Large intestine (tissue), 3 donors: Measurements from ENCODE around the gene NFATC3. TPM values are rescaled to one million over a fixed set of nuclear protein-coding genes. Genes with fewer than 3 reads are reported as not detected.
"Not testable (repeated sequence)": the region's sequence is repeated elsewhere in the genome, so short reads cannot be mapped to it uniquely, and the experiment has no call there.

ENCODE experiments used
- DNase-seq, 2 donors: peaks; one replicate each; pipeline versions ENCODE4 v3.0.0 to v3.0.0-alpha.2; 2013
- H3K27ac ChIP-seq: one replicate; pipeline ENCODE4 v1.5.1; 2013; ENCODE audit warnings: low read length
- H3K27me3 ChIP-seq: 2 replicates; pipeline ENCODE4 v1.6.1; 2013; ENCODE audit warnings: low read length; ENCODE audit not compliant: control insufficient read depth, insufficient read depth
- H3K36me3 ChIP-seq: 2 replicates; pipeline ENCODE4 v1.6.1; 2013; ENCODE audit warnings: low read length; ENCODE audit not compliant: control insufficient read depth, insufficient read depth
- H3K4me1 ChIP-seq: one replicate; pipeline ENCODE4 v1.6.1; 2013; ENCODE audit warnings: low read length; ENCODE audit not compliant: control insufficient read depth, insufficient read depth
- H3K4me3 ChIP-seq: one replicate; pipeline ENCODE4 v1.5.1; 2013; ENCODE audit warnings: low read length
- H3K9me3 ChIP-seq: one replicate; pipeline ENCODE4 v1.6.1; 2013; ENCODE audit warnings: mild to moderate bottlenecking, low read depth, low read length, moderate library complexity; ENCODE audit not compliant: control insufficient read depth
- WGBS: methylation state at CpG from one replicate; pipeline ENCODE4 v1.1.5; 2013; ENCODE audit warnings: low lambda C conversion rate; ENCODE audit not compliant: insufficient coverage; 5-methylcytosine and 5-hydroxymethylcytosine counted together
- polyA plus RNA-seq: library from polyadenylated mRNA; unstranded; fragments of 120-200 nt; gene quantifications from one replicate; pipeline ENCODE4 v1.2.1, GENCODE V29; 2013

Gene NFATC3
- polyA plus RNA-seq, 1 donor, result 22.0 TPM

DNA sequence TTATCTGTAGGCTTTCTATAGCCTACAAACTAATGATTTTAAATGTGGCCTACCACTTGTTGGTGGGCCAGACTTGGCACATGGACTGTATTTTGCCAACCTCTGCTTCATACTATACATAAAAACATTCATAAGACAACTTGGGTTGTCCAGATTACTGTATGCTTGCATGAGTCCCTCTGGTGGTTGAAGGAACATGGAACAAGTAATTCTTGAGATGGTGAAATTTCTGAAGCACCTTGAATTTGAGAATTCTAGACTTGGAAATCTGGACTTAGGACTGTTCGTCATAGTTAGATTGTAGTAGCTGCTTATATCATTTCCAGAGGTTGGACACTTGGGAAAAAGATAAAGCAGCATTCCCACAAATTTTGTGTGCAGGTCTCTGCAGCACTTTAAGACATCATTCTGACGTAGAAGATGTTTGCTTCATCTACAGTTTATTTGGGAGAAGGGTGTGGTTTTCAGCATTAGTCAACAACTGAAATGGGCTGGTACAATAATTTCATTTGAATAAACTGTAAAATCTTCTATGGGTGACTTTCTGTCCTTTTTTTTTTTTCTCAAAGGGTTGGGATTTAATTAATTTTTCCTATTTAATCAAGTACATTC lies 31.2 kb downstream of the NFATC3 start:
- Histone ChIP-seq H3K4me3 (no peak overlapping the region), H3K9me3 (peaks cover 3% of the 10 kb centered on the region), H3K4me1 (no peaks in the 10 kb centered on the region), H3K27me3 (no peaks in the 10 kb centered on the region), H3K27ac (peak overlapping the region; percentile 11), H3K36me3 (no peaks in the 10 kb centered on the region)
- DNase-seq, result peak; percentile 70 to 83
- no CpG with 5 or more reads among the region's 2 CpGs for WGBS

DNA sequence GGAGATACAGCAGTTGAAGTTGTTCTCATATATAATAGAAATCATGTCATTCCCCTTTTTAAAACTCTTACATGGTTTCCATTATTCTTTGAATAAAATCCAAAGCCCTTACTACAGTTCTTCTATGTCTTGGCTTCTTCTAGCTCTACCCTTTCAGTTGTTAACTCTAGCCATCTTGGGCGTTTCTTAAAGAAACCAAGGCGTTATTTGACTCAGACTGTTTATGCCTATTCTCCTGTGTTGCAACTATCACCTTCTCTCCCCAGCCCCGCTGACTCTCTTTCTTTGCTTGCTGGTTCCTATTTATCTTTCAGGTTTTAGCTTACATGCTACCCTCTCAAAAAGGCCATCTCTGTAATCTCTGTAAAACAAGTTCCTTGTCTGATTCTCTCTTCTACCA lies 32.7 kb downstream of the NFATC3 start:
- H3K36me3 ChIP-seq, result peaks cover 4% of the 10 kb centered on the region
- H3K27me3 ChIP-seq, result no peaks in the 10 kb centered on the region
- H3K9me3 ChIP-seq, result no peaks in the 10 kb centered on the region
- H3K4me3 ChIP-seq, result no peak overlapping the region
- no peaks in the 10 kb centered on the region for H3K4me1 ChIP-seq
- WGBS, result 92% methylated on average over 3 of the region's 3 CpGs
- DNase-seq, result no peak
- H3K27ac ChIP-seq, result no peak overlapping the region

GRCh38 chr16:68118954-68119353 lies 33.8 kb downstream of the NFATC3 start:
- not testable (repeated sequence) for H3K4me1 ChIP-seq, H3K27ac ChIP-seq, H3K27me3 ChIP-seq, H3K9me3 ChIP-seq, DNase-seq, H3K36me3 ChIP-seq, H3K4me3 ChIP-seq
- 86% methylated on average over 1 of the region's 13 CpGs for WGBS

GRCh38 chr16:68120496-68120895 lies 35.3 kb downstream of the NFATC3 start:
- WGBS, result no CpG with 5 or more reads among the region's 5 CpGs
- not testable (repeated sequence) for H3K27ac ChIP-seq, H3K9me3 ChIP-seq, DNase-seq, H3K36me3 ChIP-seq, H3K4me1 ChIP-seq, H3K4me3 ChIP-seq, H3K27me3 ChIP-seq

- H3K27me3 ChIP-seq, result no peaks in the 10 kb centered on the region
- WGBS, result no CpG with 5 or more reads among the region's 2 CpGs
- no peaks in the 10 kb centered on the region for H3K9me3 ChIP-seq
- no peak overlapping the region for H3K27ac ChIP-seq
- peaks cover 9% of the 10 kb centered on the region for H3K36me3 ChIP-seq
- H3K4me1 ChIP-seq, result no peaks in the 10 kb centered on the region
- no peak for DNase-seq
- H3K4me3 ChIP-seq, result no peak overlapping the region
Observed at GRCh38 chr16:68126395-68126794, 41.2 kb downstream of the NFATC3 start.

GRCh38 chr16:68128577-68129305 lies 43.6 kb downstream of the NFATC3 start:
- DNase-seq, result no peak
- Histone ChIP-seq H3K9me3 (no peaks in the 10 kb centered on the region), H3K27me3 (no peaks in the 10 kb centered on the region), H3K4me1 (no peaks in the 10 kb centered on the region), H3K36me3 (peaks cover 4% of the 10 kb centered on the region), H3K4me3 (no peak overlapping the region), H3K27ac (no peak overlapping the region)
- WGBS, result 89% methylated on average over 1 of the region's 6 CpGs

DNA sequence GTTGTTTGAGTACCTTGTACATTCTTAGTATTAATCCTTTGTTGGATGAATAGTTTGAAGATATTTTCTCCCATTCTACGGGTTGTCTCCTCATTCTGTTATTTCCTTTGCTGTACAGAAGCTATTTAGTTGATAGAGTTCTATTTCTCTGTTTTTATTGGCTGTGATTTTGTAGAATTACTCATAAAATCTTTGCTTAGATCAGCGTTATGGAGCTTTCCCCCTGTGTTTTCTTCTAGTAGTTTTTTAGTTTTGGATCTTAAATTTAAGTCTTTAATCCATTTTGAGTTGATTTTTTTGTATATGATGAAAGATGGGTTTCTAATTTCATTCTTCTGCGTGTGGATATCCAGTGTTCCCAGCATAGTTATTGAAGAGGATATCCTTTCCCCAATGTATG lies 45.4 kb downstream of the NFATC3 start:
- WGBS, result 86% methylated on average over 1 of the region's 3 CpGs
- no peaks in the 10 kb centered on the region for H3K27me3 ChIP-seq
- H3K4me3 ChIP-seq, result no peak overlapping the region
- peaks cover 4% of the 10 kb centered on the region for H3K36me3 ChIP-seq
- no peak for DNase-seq
- no peaks in the 10 kb centered on the region for H3K4me1 ChIP-seq
- H3K9me3 ChIP-seq, result no peaks in the 10 kb centered on the region
- H3K27ac ChIP-seq, result no peak overlapping the region

GRCh38 chr16:68131813-68132706 lies 46.9 kb downstream of the NFATC3 start:
- Histone ChIP-seq H3K36me3 (no peaks in the 10 kb centered on the region), H3K4me3 (no peak overlapping the region), H3K4me1 (no peaks in the 10 kb centered on the region), H3K27ac (no peak overlapping the region), H3K27me3 (no peaks in the 10 kb centered on the region), H3K9me3 (no peaks in the 10 kb centered on the region)
- no CpG with 5 or more reads among the region's 2 CpGs for WGBS
- no peak for DNase-seq

DNA sequence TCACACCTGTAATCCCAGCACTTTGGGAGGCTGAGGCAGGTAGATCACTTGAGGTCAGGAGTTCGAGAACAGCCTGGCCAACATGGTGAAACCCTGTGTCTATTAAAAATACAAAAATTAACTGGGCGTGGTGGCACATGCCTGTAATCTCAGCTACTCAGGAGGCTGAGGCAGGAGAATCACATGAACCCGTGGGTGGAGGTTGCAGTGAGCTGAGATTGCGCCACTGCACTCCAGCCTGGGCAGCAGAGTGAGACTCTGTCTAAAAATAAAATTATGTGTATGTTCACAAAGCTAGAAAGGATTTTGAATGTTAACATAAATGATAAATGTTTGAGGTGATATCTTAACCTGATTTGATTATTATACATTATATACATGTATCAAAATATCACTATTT lies 47.8 kb downstream of the NFATC3 start:
- H3K4me3 ChIP-seq, DNase-seq, H3K27ac ChIP-seq, H3K9me3 ChIP-seq, H3K4me1 ChIP-seq, H3K36me3 ChIP-seq, H3K27me3 ChIP-seq: not testable (repeated sequence)
- no CpG with 5 or more reads among the region's 4 CpGs for WGBS

- no peak overlapping the region for H3K4me3 ChIP-seq
- DNase-seq, result no peak
- H3K27me3 ChIP-seq, result no peaks in the 10 kb centered on the region
- no CpG with 5 or more reads among the region's 1 CpG for WGBS
- peaks cover 8% of the 10 kb centered on the region for H3K36me3 ChIP-seq
- H3K4me1 ChIP-seq, result no peaks in the 10 kb centered on the region
- H3K9me3 ChIP-seq, result no peaks in the 10 kb centered on the region
- no peak overlapping the region for H3K27ac ChIP-seq
Observed at GRCh38 chr16:68134644-68135043, 49.5 kb downstream of the NFATC3 start.
